ENCODE measurements around the gene CHD2.
"Not testable (repeated sequence)": the region's sequence is repeated elsewhere in the genome, so short reads cannot be mapped to it uniquely, and the experiment has no call there.

Gene CHD2

GRCh38 chr15:93020976-93021772 lies 121.0 kb downstream of the CHD2 start:
- no peak for DNase-seq (ENCODE audit: low read depth)

- DNase-seq (ENCODE audit: low read depth), result no peak
Measured at GRCh38 chr15:93024293-93024692, 124.2 kb downstream of the CHD2 start.

GRCh38 chr15:93024716-93025624 lies 124.8 kb downstream of the CHD2 start:
- no peak for DNase-seq (ENCODE audit: low read depth)

- DNase-seq (ENCODE audit: low read depth), result no peak
Measured at GRCh38 chr15:93025625-93025982, 125.5 kb downstream of the CHD2 start.

- no peak for DNase-seq (ENCODE audit: low read depth)
Measured at GRCh38 chr15:93026380-93026817, 126.3 kb downstream of the CHD2 start.

GRCh38 chr15:93027413-93027812 lies 127.3 kb downstream of the CHD2 start:
- no peak for DNase-seq (ENCODE audit: low read depth)

- no peak for DNase-seq (ENCODE audit: low read depth)
Measured at GRCh38 chr15:93028111-93028631, 128.0 kb downstream of the CHD2 start.

- no peak for DNase-seq (ENCODE audit: low read depth)
Measured at GRCh38 chr15:93028632-93029213, 128.6 kb downstream of the CHD2 start.

- no peak for DNase-seq (ENCODE audit: low read depth)
Measured at GRCh38 chr15:93029214-93029835, 129.2 kb downstream of the CHD2 start.

- DNase-seq (ENCODE audit: low read depth), result no peak
Measured at GRCh38 chr15:93029836-93030429, 129.8 kb downstream of the CHD2 start.

- DNase-seq (ENCODE audit: low read depth), result no peak
Measured at GRCh38 chr15:93030430-93031102, 130.4 kb downstream of the CHD2 start.

GRCh38 chr15:93031103-93031464 lies 131.0 kb downstream of the CHD2 start:
- DNase-seq (ENCODE audit: low read depth), result no peak

- DNase-seq (ENCODE audit: low read depth), result not testable (repeated sequence)
Measured at GRCh38 chr15:93031557-93032384, 131.6 kb downstream of the CHD2 start.

- DNase-seq (ENCODE audit: low read depth), result not testable (repeated sequence)
Measured at GRCh38 chr15:93032515-93033206, 132.5 kb downstream of the CHD2 start.

GRCh38 chr15:93033434-93034045 lies 133.4 kb downstream of the CHD2 start:
- DNase-seq (ENCODE audit: low read depth), result no peak

GRCh38 chr15:93034512-93034911 lies 134.4 kb downstream of the CHD2 start:
- DNase-seq (ENCODE audit: low read depth), result no peak

- no peak for DNase-seq (ENCODE audit: low read depth)
Measured at GRCh38 chr15:93035092-93035915, 135.2 kb downstream of the CHD2 start.
